Measurements from ENCODE around the gene CRACDL. TPM values are rescaled to one million over a fixed set of nuclear protein-coding genes. Genes with fewer than 3 reads are reported as not detected.

CRACDL gene
- total RNA-seq, 1 experiment from 2014 or later = not detected

DNA sequence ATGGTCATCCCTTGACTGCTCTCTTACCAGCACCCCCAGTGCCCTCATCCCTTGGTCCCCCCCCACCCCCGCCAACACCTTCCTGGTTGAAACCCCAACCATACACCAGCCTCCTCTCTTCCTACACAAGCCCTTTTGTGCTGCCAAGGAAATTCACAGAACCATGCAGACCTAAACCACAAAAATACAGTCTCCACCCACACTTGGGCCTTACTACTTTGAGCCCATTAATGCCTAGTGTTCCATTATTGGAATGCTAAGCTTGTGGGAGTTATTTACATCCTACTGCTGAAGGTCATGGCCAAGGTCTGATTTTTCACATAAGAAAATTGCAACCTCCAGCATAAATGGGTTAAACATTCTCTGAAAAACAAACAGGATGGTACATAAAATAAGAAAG lies 4.1 kb upstream of the CRACDL start:
- DNase-seq = no peak
- TF ChIP-seq EZH2 (IDR thresholded peaks at IDR 0.05; ENCODE audit: low read length, unreplicated experiment) = no peak
- TF ChIP-seq EZH2phosphoT487 (IDR thresholded peaks at IDR 0.05; ENCODE audit: borderline replicate concordance, low read length) = no peak
- TF ChIP-seq, protein P1, sequence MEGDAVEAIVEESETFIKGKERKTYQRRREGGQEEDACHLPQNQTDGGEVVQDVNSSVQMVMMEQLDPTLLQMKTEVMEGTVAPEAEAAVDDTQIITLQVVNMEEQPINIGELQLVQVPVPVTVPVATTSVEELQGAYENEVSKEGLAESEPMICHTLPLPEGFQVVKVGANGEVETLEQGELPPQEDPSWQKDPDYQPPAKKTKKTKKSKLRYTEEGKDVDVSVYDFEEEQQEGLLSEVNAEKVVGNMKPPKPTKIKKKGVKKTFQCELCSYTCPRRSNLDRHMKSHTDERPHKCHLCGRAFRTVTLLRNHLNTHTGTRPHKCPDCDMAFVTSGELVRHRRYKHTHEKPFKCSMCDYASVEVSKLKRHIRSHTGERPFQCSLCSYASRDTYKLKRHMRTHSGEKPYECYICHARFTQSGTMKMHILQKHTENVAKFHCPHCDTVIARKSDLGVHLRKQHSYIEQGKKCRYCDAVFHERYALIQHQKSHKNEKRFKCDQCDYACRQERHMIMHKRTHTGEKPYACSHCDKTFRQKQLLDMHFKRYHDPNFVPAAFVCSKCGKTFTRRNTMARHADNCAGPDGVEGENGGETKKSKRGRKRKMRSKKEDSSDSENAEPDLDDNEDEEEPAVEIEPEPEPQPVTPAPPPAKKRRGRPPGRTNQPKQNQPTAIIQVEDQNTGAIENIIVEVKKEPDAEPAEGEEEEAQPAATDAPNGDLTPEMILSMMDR (conservative IDR thresholded peaks at IDR 0.05; ENCODE audit: low read depth, low read length) = no peak
- Histone ChIP-seq H3K79me2 (ENCODE audit: low read length) (no peaks in the 10 kb centered on the region), H3K4me3 (ENCODE audit: low read length) (no peak overlapping the region), H4K20me1 (ENCODE audit: low read length) (no peaks in the 10 kb centered on the region), H3K27ac (ENCODE audit: low read length) (no peak overlapping the region), H3F3A (ENCODE audit: low read length, unreplicated experiment) (no peaks in the 10 kb centered on the region), H3K4me2 (ENCODE audit: low read length) (no peak overlapping the region), H3K4me1 (ENCODE audit: insufficient read depth, low read length) (0 out of 2 replicates have a peak, but pooled peaks cover 4% of the 10 kb centered on the region), H2AFZ (ENCODE audit: low read length) (no peak overlapping the region), H3K9me3 (ENCODE audit: low read length) (no peaks in the 10 kb centered on the region), H3K9me2 (replicated peaks; ENCODE audit: low read length) (no peaks in the 10 kb centered on the region), H3K27me3 (ENCODE audit: low read length) (peaks cover 4% of the 10 kb centered on the region; the same call in 1 of the 2 replicates), H3K9ac (ENCODE audit: low read length) (no peak overlapping the region), H3K36me3 (ENCODE audit: low read depth, low read length) (no peaks in the 10 kb centered on the region)
- ChIA-PET POLR2A (ENCODE audit: unreplicated experiment) (no interaction called here), CTCF (no interaction called here)
- intact Hi-C loops (cut with micrococcal nuclease) = no loop called here
- no peak for ATAC-seq
- no TSS peak for BruUV-seq (replicated peaks)

DNA sequence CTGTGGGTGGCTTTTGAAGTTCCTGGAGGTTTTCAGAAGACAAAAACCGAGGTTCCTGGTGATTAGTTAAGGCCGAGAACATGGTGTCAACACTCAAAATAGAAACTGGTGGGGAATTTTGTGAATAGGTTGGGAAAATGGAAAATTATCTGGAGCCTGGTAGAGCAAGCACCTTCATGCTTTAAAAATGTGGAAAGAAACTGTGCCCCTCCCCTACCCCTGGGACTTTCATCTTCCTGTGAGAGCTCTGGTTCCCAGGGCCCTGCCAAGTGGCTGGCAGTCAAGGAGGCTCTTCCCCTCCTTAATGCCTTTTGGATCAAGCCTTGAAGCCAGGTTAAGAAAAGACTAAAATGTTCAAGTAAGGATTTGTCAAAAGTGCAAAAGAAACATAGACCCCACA lies 1.9 kb upstream of the CRACDL start:
- DNase-seq (no peak), ATAC-seq (no peak)
- no TSS peak for BruUV-seq (replicated peaks)
- CTCF ChIA-PET = no interaction called here
- Histone ChIP-seq H3K79me2 (ENCODE audit: low read length) (no peaks in the 10 kb centered on the region), H3K4me2 (ENCODE audit: low read length) (no peak overlapping the region), H3K27ac (ENCODE audit: low read length) (no peak overlapping the region), H2AFZ (ENCODE audit: low read length) (no peak overlapping the region), H3K4me3 (ENCODE audit: low read length) (no peak overlapping the region), H3K4me1 (ENCODE audit: insufficient read depth, low read length) (0 out of 2 replicates have a peak, but pooled peaks cover 5% of the 10 kb centered on the region), H3K9ac (ENCODE audit: low read length) (no peak overlapping the region), H3K27me3 (ENCODE audit: low read length) (peaks cover 5% of the 10 kb centered on the region; the same call in 1 of the 2 replicates), H3K9me3 (ENCODE audit: low read length) (no peaks in the 10 kb centered on the region), H3F3A (ENCODE audit: low read length, unreplicated experiment) (no peaks in the 10 kb centered on the region), H4K20me1 (ENCODE audit: low read length) (no peaks in the 10 kb centered on the region), H3K9me2 (replicated peaks; ENCODE audit: low read length) (no peaks in the 10 kb centered on the region), H3K36me3 (ENCODE audit: low read depth, low read length) (no peaks in the 10 kb centered on the region)
- no peak for TF ChIP-seq EZH2phosphoT487 (IDR thresholded peaks at IDR 0.05; ENCODE audit: borderline replicate concordance, low read length)
- POLR2A ChIA-PET (ENCODE audit: unreplicated experiment) = no interaction called here
- intact Hi-C loops (cut with micrococcal nuclease) = no loop called here

DNA sequence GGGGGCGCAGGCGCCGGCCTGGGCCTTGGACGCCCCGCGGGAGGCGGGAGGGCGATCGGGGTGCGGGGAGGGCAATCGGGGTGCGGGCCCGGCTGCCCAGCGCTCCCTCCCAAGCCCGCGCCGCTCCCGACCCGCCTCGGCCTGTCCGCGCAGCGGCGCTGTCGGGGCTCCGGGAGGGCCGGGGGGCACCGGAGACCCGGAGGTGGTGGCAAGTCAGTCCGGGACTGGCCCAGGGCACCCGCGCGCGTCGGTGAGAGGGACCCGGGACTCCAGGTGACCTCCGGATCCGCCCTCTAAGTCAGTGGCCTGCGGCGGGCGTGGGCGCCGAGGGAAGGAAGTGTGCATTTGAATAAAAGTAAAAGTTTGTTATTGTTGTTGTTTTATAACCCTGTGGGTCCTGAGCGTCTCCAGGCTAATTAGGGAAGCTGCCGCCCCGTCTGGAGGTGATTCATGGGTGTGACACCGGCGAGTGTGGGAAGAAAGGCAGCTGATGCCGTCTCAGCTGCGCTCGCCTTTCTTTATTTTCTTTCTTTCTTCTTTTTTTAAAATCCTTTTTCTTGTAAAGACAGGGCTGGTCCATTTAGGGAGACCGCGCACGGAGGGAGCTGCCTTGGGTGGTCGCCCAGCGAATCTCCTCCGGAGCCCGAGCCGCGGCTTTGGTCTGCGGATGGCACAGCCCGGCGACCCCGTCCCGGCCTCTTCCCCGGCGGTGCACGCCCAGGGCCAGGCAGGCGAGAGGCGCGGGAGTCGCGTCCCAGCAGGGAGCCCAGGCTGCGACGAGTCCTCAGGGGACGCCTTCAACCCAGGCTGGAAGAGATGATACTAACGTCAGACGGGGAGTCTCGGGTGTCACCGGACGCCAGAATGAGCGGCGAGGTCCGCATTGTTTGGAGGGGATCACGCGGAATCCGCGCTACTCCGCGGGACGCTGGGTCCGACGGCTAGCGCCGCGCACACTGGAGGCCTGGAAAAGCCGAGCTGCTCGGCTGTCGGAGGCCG lies 627 bp upstream of the CRACDL start:
- Histone ChIP-seq H4K20me1 (ENCODE audit: low read length) (no peaks in the 10 kb centered on the region), H3K9me3 (ENCODE audit: low read length) (no peaks in the 10 kb centered on the region), H3K9me2 (replicated peaks; ENCODE audit: low read length) (no peaks in the 10 kb centered on the region), H3K9ac (ENCODE audit: low read length) (no peak overlapping the region), H3K27me3 (ENCODE audit: low read length) (peaks cover 5% of the 10 kb centered on the region; the same call in 1 of the 2 replicates), H3K27ac (ENCODE audit: low read length) (no peak overlapping the region), H3K4me3 (ENCODE audit: low read length) (peak overlapping the region; percentile 66), H3K79me2 (ENCODE audit: low read length) (no peaks in the 10 kb centered on the region), H3K36me3 (ENCODE audit: low read depth, low read length) (no peaks in the 10 kb centered on the region), H3K4me1 (ENCODE audit: insufficient read depth, low read length) (0 out of 2 replicates have a peak, but pooled peaks cover 5% of the 10 kb centered on the region), H2AFZ (ENCODE audit: low read length) (peak overlapping the region; percentile 56), H3F3A (ENCODE audit: low read length, unreplicated experiment) (no peaks in the 10 kb centered on the region), H3K4me2 (ENCODE audit: low read length) (peak overlapping the region; percentile 78)
- ATAC-seq (peak; percentile 26), DNase-seq (no peak)
- CTCF ChIA-PET = no interaction called here
- TF ChIP-seq, protein P1 (conservative IDR thresholded peaks at IDR 0.05; ENCODE audit: low read depth, low read length) = peak; percentile 16; the same call in 1 of the 2 replicates
- no peak for TF ChIP-seq EZH2 (IDR thresholded peaks at IDR 0.05; ENCODE audit: low read length, unreplicated experiment)
- intact Hi-C loops (cut with micrococcal nuclease) = no loop called here
- BruUV-seq (replicated peaks) = no TSS peak
- POLR2A ChIA-PET (ENCODE audit: unreplicated experiment) = no interaction called here

Measured in PC-3 (cell line).